ENCODE measurements around the gene TBATA.

TBATA gene

DNA sequence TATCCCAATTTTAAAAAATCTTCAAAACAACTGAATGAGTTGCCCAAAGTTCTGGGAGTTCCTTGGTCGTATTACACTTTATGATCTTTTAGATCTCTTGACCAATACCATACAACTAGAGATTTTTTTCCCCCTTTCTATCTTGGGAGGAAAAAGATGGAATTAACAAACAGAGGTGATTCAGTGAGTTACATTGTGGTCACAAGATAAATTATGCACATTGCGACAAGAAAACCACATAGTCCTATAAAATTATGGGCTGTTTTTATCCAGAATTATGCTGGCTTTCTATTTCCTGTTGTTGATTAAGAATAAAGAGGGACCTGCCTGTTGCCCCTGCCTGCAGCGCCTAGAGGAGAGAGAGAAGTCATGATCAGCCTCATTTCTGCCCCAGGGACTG lies 22.4 kb upstream of the TBATA start:
- DNase-seq (ENCODE audit: low read depth) = no peak

- DNase-seq (ENCODE audit: low read depth) = no peak
Measured at GRCh38 chr10:70806841-70807240, 21.7 kb upstream of the TBATA start.

- DNase-seq (ENCODE audit: low read depth) = no peak
Measured at GRCh38 chr10:70805619-70806215, 20.5 kb upstream of the TBATA start.

- no peak for DNase-seq (ENCODE audit: low read depth)
Measured at GRCh38 chr10:70804421-70804808, 19.2 kb upstream of the TBATA start.

DNA sequence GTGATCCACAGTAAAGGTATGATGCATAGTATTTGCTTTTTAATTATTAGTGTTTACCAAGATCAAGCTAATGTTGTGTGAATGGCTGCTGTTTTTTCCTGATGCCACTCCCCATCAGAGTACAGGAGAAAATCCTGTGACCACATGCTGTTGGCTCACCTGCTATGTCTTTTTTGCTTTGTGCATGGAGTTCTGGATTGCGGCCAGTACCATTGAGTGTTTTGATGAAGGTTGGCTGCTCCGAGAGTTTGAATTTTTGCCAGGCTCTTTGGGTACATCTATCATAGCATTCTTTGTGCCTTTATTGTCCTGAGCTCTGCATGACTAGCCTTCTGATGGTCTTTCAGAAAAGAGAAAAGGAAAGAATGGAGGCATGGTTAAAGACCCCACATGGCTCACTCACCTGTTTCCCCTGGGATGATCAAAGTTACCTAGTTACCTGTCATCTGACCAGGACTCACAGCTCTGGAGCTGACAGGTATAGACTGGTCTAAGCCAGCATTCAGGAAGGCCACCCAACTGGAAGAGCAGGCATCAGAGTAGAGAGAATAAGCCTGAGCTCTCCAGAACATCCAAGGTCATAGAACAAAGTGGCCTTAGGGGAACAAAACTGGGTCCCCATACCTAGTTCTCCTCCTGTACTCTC lies 18.7 kb upstream of the TBATA start:
- DNase-seq (ENCODE audit: low read depth) = no peak

GRCh38 chr10:70801854-70802253 lies 16.7 kb upstream of the TBATA start:
- no peak for DNase-seq (ENCODE audit: low read depth)

DNA sequence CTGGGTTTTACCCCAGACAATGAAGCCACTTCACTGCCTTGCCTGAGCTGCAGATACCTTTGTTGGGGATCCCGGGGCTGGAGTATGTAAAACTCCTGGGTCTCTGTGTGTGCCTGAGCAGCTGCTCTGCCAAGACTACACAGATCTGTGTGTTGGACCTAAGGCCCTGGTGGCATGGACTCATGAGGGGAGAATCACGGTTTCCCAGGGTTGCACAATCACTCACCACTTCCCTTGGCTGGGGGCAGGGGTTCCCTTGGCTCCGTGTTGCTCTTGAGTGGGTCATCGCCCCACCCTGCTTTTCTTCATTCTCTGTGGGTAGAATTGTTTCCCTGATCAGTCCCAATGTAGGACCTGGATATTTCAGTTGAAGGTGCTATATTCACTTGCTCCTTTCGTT lies 13.9 kb upstream of the TBATA start:
- DNase-seq (ENCODE audit: low read depth) = no peak

- no peak for DNase-seq (ENCODE audit: low read depth)
Measured at GRCh38 chr10:70797840-70798239, 12.7 kb upstream of the TBATA start.

DNA sequence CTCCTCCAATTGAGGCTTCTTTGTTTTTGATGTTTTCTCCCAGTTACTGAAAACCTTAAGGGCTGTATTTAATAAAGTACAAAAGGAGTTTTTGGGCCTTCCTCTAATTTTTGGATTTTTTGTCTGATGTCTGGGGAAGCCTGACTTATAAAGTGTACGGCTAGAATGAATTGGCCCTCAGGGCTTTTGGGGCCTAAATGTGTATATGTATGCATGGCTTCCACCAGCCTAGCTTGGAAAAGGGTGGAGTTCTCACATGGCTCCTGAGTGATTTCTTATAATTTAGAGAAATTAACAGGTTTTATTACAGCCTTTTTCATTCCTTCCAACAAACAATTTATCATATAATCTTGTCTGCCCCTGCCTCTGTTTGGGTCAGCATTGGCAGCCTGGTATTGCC lies 10.4 kb upstream of the TBATA start:
- no peak for DNase-seq (ENCODE audit: low read depth)

- DNase-seq (ENCODE audit: low read depth) = no peak
Measured at GRCh38 chr10:70791386-70792039, 6.3 kb upstream of the TBATA start.

- no peak for DNase-seq (ENCODE audit: low read depth)
Measured at GRCh38 chr10:70786799-70787415, 1.7 kb upstream of the TBATA start.

GRCh38 chr10:70784471-70784870 lies 706 bp downstream of the TBATA start:
- no peak for DNase-seq (ENCODE audit: low read depth)

- DNase-seq (ENCODE audit: low read depth) = no peak
Measured at GRCh38 chr10:70784016-70784415, 1.2 kb downstream of the TBATA start.

DNA sequence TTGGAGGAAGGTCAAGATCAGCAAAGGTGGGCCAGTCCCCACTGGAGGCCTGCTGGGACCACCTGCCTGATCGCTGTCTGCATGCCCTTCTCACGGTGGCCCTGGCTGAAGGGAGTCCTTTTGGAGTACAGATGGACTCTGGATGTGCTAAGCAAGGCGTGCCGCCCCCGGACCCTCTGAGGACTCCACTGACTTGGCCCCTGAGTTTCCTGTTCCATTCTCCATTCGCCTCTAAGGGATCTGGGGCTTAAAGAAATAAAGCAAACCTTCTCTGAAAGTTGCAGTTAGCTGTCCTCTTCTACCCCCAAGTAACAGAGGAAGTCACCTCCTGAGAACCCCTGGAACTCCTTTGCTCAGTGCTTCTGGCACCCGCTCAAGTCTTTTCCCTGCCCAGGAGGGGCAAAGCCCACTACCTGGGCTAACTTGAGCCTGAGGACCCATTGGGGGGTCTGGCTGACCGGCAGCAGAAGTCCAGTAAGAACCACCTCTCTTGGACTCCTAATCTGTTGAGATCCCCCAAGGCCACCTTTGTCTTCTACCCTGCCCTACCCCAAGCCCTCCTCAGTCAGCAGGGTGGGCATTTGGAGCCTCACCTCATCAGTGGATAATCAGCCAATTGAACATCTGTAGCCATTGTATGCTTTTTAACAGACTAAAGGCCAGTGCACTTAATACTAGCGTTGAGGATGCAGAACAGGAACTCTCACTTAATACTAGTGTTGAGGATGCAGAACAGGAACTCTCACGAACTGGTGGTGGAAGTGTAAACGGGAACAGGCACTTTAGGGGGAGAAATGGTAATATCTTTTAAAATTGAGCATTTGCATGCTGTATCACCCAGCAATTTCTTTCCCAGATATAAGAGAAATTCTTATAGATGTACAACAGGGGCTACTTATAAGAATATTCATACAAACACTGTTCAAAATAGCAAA lies 2.2 kb downstream of the TBATA start:
- no peak for DNase-seq (ENCODE audit: low read depth)

DNA sequence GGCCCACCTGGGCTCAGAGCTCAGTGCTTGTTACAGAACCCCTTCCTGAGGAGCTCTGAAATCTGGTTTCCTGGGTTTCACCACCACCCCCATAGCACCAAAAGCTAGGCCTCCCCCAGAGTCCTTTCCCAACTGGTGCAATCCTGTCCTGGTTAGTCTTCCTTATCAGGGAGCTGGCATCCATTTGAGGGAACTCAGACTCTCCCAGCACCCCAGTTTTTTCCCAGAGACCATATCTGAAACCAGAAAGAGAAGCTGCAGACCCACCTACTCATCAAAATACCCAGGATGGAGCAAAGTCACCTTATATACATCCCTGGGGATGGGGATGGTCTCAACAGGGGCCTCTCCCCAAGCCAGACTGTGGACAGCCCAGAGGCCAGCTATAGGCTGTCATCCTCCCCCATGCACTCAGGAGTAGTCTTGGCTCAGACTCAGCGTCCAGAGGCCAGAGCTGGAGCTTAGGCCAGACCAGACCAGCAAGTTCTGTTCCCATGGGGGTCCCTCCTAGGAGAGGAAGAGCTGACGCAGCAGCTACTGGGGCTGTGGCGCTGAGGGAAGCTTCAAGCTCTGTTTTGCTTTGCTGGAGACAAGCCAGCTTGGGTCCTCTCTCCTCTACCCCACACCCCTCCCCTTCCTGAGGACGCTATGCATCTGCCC lies 3.0 kb downstream of the TBATA start:
- DNase-seq (ENCODE audit: low read depth) = no peak

GRCh38 chr10:70781461-70782051 lies 3.6 kb downstream of the TBATA start:
- no peak for DNase-seq (ENCODE audit: low read depth)

GRCh38 chr10:70780772-70781171 lies 4.4 kb downstream of the TBATA start:
- no peak for DNase-seq (ENCODE audit: low read depth)

DNA sequence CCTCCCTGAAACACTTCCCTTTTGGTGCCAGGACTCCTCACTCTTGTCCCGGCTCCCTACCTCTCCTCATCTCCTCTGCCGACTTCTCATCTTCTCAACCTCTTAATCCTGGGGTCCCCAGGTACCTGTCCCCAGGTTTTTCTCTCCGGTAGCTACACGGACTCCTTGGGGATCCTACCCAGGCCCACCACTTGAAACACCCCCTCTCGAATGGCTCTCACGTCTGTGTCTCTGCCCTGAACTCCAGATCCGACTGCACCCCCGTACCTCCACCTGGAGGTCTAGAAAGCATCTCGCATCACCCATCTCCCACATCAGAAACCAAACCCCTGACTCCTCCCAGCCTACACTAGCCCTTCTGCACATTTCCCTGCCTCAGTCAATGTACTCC lies 4.8 kb downstream of the TBATA start:
- no peak for DNase-seq (ENCODE audit: low read depth)

DNA sequence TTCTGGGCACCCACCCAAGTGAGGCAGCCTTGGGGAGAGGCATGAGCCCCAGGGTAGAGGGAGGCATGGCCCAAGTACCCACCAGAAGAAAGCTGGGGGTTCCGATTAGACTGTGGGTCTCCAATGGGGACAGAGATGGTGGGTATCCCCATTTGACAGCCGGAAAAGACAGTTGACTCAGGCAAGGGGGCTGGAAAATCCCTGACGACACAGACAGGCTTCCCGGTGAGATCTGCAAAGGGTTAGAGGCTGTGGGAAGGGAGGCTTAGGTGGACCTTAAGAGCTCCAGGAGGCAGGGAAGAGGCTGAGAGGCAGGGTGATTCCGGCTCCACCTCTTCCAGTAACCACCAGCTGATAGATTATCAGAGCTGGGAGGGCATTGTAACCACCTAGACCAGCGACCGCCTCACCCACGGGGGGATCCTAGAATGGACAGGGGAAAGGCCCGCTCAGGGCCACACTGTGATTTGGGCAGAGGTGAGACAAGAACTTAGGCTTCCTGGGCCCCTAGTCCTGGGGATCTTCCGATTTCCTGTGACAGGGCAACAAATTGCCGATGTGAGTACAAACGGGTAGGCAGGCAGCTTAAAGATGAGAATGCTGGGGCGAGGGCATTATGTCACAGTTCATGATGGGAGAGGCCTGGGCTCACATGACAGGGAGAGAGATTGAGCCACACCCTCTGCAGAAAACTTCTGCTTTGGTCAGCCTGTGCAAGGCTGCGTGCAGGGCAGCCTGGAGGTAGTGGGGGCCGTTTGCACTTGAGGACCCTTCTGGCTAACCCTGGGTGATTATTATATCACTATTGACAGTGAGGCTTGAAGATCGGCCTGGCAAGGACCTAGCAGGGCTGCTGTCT lies 5.4 kb downstream of the TBATA start:
- DNase-seq (ENCODE audit: low read depth) = no peak

DNA sequence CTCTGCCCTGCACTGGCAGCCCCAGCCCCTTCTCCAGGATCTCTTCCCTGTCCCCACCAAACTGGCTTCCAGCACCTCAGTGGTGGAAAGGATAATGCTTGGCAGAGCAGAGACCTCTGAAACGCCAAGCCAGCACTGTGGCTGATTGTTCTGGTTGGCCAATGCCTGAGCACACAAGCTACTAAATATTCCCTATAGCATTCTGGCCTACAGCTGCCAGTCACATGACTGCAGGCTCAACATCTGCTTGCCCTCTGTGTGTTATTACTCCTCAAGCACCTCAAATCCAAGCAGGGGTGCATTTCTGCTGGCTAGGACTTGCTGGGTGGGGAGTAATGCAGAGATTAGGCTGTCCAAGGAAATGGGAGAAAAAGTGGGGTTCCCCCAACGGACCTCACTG lies 6.1 kb downstream of the TBATA start:
- DNase-seq (ENCODE audit: low read depth) = no peak

Data from stimulated activated CD8-positive, alpha-beta memory T cell treated with anti-CD3 and anti-CD28 coated beads, Interleukin-4, amount 100 ng/mL, for 24 hours (primary cell).